GM12864 (cell line): Measurements from ENCODE around the gene FBXO9.

ENCODE experiments used
- DNase-seq: peaks from one replicate; pipeline ENCODE4 v3.0.0-alpha.2; 2011; ENCODE audit warnings: low read depth
- H3K4me3 ChIP-seq: 2 replicates; pipeline ENCODE4 v1.5.1; 2011; ENCODE audit warnings: mild to moderate bottlenecking, low read depth, low read length, control low read depth
- CTCF ChIP-seq: IDR thresholded peaks from 2 replicates; pipeline ENCODE4 v1.5.1; 2011; ENCODE audit warnings: low read depth, mild to moderate bottlenecking, moderate library complexity, low read length, control low read depth, inconsistent platforms; ENCODE audit errors: missing control alignments

FBXO9 gene

GRCh38 chr6:53104916-53105315, 39.7 kb downstream of the FBXO9 start:
- no peak for DNase-seq
- no peak for TF ChIP-seq CTCF
- H3K4me3 ChIP-seq = no peak overlapping the region

- no peak for DNase-seq
- H3K4me3 ChIP-seq = no peak overlapping the region
- TF ChIP-seq CTCF = no peak
These were observed 41.9 kb downstream of the FBXO9 start for GRCh38 chr6:53107091-53107490.

- DNase-seq = no peak
- TF ChIP-seq CTCF = no peak
- no peak overlapping the region for H3K4me3 ChIP-seq
These were observed 44.4 kb downstream of the FBXO9 start for GRCh38 chr6:53109612-53110011.

DNA sequence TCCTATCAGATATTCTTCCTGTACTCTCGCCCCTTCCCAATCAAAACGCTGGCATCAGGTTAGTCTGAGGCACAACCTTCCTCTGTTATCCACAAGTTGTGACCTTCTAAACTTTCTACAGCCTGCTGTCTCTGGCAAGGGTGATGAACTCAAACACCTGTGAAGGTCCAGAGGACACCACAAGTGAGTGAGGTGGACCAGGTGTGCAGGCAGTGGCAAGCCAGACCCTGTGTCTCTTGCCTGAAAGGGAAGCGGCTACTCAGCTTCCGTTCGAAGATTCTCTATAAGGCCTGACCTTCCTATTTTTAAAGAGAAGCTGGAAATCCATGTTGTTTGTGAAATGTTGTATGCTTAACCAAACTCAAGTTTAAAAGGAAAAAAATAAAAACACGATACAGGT, 46.7 kb downstream of the FBXO9 start:
- no peak for DNase-seq
- no peak for TF ChIP-seq CTCF
- H3K4me3 ChIP-seq = no peak overlapping the region

GRCh38 chr6:53112404-53112803, 47.2 kb downstream of the FBXO9 start:
- DNase-seq = no peak
- no peak overlapping the region for H3K4me3 ChIP-seq
- TF ChIP-seq CTCF = no peak

DNA sequence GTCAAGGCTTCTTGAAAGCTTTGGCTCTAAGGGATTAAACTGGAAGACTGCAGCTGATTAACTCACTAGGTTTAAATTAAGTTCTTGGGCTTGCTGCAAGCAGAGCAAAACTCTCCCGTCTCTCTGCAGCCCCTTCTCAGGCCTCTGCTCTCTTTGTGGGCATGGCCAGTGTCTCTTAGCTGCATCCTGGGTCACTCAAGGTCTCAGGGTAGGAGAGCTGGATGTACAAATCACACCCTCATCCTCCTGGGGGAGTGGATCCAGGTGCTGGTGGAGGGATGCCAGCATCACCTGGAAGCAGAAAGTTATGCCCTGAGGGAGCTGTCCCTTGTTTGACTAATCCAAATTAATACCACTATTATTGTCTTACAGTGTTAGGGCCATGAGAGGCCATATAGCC, 47.7 kb downstream of the FBXO9 start:
- DNase-seq = no peak
- no peak overlapping the region for H3K4me3 ChIP-seq
- TF ChIP-seq CTCF = no peak

GRCh38 chr6:53113742-53114141, 48.5 kb downstream of the FBXO9 start:
- no peak for TF ChIP-seq CTCF
- DNase-seq = no peak
- H3K4me3 ChIP-seq = no peak overlapping the region
